SK-N-SH (cell line): Measurements from ENCODE around the gene ATP11A. TPM values are rescaled to one million over a fixed set of nuclear protein-coding genes. Genes with fewer than 3 reads are reported as not detected.

Source experiments
- CTCF ChIA-PET: fragments of 300-600, 350-600 bp; formaldehyde crosslinking; extraction: SDS; loops from one replicate; lab custom pipeline; 2021; lab: Yijun Ruan, JAX
- POLR2A ChIA-PET: fragments of 350-600 bp; sonication (Branson Sonifier 250); formaldehyde crosslinking; extraction: SDS; loops from one replicate; lab custom pipeline; 2020; ENCODE audit warnings: antibody characterized with exemption, inconsistent platforms; lab: Yijun Ruan, JAX
- DNase-seq: peaks from one replicate; pipeline ENCODE4 v3.0.0; 2012
- H2AFZ ChIP-seq: fragments of 200-600 bp; sonication (generic); 2 replicates; pipeline ENCODE4 v1.8.1; 2016; ENCODE audit warnings: antibody characterized with exemption, mild to moderate bottlenecking, low read depth
- H3F3A ChIP-seq: fragments of 200-600 bp; sonication (generic); replicated peaks from 2 replicates; pipeline ENCODE3; 2016; ENCODE audit warnings: antibody characterized with exemption, mild to moderate bottlenecking; ENCODE audit not compliant: insufficient read depth
- H3K27ac ChIP-seq, 2 experiments: fragments of 200-500 bp in 1 of 2; fragments of 200-600 bp in 1 of 2; sonication (Bioruptor generic) in 1 of 2; sonication (generic), shearing (Covaris generic) in 1 of 2; 2 replicates each; pipeline versions ENCODE4 v1.5.1 to v1.6.1; 2014 to 2016; ENCODE audit warnings: low read depth in 2 of 2, inconsistent platforms in 1 of 2, low read length in 1 of 2, mild to moderate bottlenecking in 1 of 2, mixed read lengths in 1 of 2
- H3K27me3 ChIP-seq: fragments of 200-600 bp; sonication (generic), shearing (Covaris generic); 2 replicates; pipeline ENCODE4 v1.6.1; 2016; ENCODE audit warnings: mixed run types; ENCODE audit not compliant: insufficient read depth
- H3K36me3 ChIP-seq, 2 experiments: fragments of 200-500 bp in 1 of 2; fragments of 200-600 bp in 1 of 2; sonication (Bioruptor generic) in 1 of 2; sonication (generic) in 1 of 2; replicated peaks in 1 of 2; 2 replicates each; pipeline versions ENCODE3 to v1.5.1; 2014 to 2016; ENCODE audit warnings: low read length in 1 of 2, mild to moderate bottlenecking in 1 of 2; ENCODE audit not compliant: insufficient read depth in 2 of 2, control insufficient read depth in 1 of 2
- H3K4me1 ChIP-seq, 2 experiments: fragments of 200-500 bp in 1 of 2; fragments of 200-600 bp in 1 of 2; sonication (Bioruptor generic) in 1 of 2; sonication (generic), shearing (Covaris generic) in 1 of 2; 2 replicates each; pipeline versions ENCODE4 v1.5.1 to v1.6.1; 2014 to 2016; ENCODE audit warnings: low read depth in 1 of 2, low read length in 1 of 2, mixed run types in 1 of 2; ENCODE audit not compliant: insufficient read depth in 2 of 2, control insufficient read depth in 1 of 2
- H3K4me2 ChIP-seq: fragments of 200-600 bp; sonication (generic), shearing (Covaris generic); 2 replicates; pipeline ENCODE4 v1.6.1; 2017; ENCODE audit warnings: mixed run types
- H3K4me3 ChIP-seq, 2 experiments: fragments of 200-500 bp in 1 of 2; fragments of 200-600 bp in 1 of 2; sonication (Bioruptor generic) in 1 of 2; sonication (generic), shearing (Covaris generic) in 1 of 2; 2 replicates each; pipeline versions ENCODE4 v1.5.1 to v1.8.1; 2014 to 2016; ENCODE audit warnings: low read depth in 2 of 2, inconsistent platforms in 1 of 2, low read length in 1 of 2, mild to moderate bottlenecking in 1 of 2, mixed read lengths in 1 of 2, moderate library complexity in 1 of 2
- H3K79me2 ChIP-seq: fragments of 200-600 bp; sonication (generic); 2 replicates; pipeline ENCODE4 v1.8.1; 2017; ENCODE audit warnings: mild to moderate bottlenecking; ENCODE audit not compliant: insufficient read depth
- H3K9ac ChIP-seq: fragments of 200-600 bp; sonication (generic); 2 replicates; pipeline ENCODE4 v1.6.1; 2017; ENCODE audit warnings: mixed run types
- H3K9me2 ChIP-seq: fragments of 200-600 bp; sonication (generic); 2 replicates; pipeline ENCODE4 v1.6.1; 2017; ENCODE audit warnings: mixed run types
- H3K9me3 ChIP-seq: fragments of 200-600 bp; sonication (generic); 2 replicates; pipeline ENCODE4 v1.6.1; 2017; ENCODE audit warnings: mixed run types, mild to moderate bottlenecking, moderate library complexity
- H4K20me1 ChIP-seq: fragments of 200-600 bp; sonication (generic); 2 replicates; pipeline ENCODE4 v1.6.1; 2017; ENCODE audit warnings: mild to moderate bottlenecking, mixed run types; ENCODE audit not compliant: insufficient read depth
- CHD2 ChIP-seq: fragments of 150-350 bp; IDR thresholded peaks from 2 replicates; pipeline ENCODE4 v1.6.1; 2018; ENCODE audit warnings: low read length; ENCODE audit not compliant: partially characterized antibody
- IRF3 ChIP-seq: fragments of 150-350 bp; IDR thresholded peaks from 2 replicates; pipeline ENCODE4 v1.6.1; 2016; ENCODE audit warnings: mild to moderate bottlenecking, low read depth, low read length
- JUND ChIP-seq: IDR thresholded peaks from 2 replicates; pipeline ENCODE4 v1.4.0; 2012
- MAX ChIP-seq: IDR thresholded peaks from 2 replicates; pipeline ENCODE4 v1.4.0; 2012; ENCODE audit warnings: low read depth
- MEF2A ChIP-seq: IDR thresholded peaks from 2 replicates; pipeline ENCODE4 v1.4.0; 2012; ENCODE audit warnings: low read depth, borderline replicate concordance
- MXI1 ChIP-seq: IDR thresholded peaks from 2 replicates; pipeline ENCODE4 v1.6.1; 2012; ENCODE audit warnings: mild to moderate bottlenecking, low read depth, low read length, improper control_type of control experiment
- NFIC ChIP-seq: IDR thresholded peaks from 2 replicates; pipeline ENCODE4 v1.4.0; 2012; ENCODE audit warnings: borderline replicate concordance
- RCOR1 ChIP-seq: fragments of 150-350 bp; IDR thresholded peaks from 2 replicates; pipeline ENCODE4 v1.6.1; 2017; ENCODE audit warnings: antibody characterized with exemption, low read length
- RFX5 ChIP-seq: IDR thresholded peaks from 2 replicates; pipeline ENCODE4 v1.6.1; 2012; ENCODE audit warnings: mild to moderate bottlenecking, improper control_type of control experiment, low read length
- RXRA ChIP-seq: IDR thresholded peaks from 2 replicates; pipeline ENCODE4 v1.4.0; 2012; ENCODE audit warnings: low read depth, mild to moderate bottlenecking, borderline replicate concordance
- SIN3A ChIP-seq: IDR thresholded peaks from 2 replicates; pipeline ENCODE4 v1.6.1; 2012; ENCODE audit warnings: low read depth, mild to moderate bottlenecking, low read length, moderate library complexity, borderline replicate concordance
- TAF1 ChIP-seq: IDR thresholded peaks from 2 replicates; pipeline ENCODE4 v1.6.1; 2012; ENCODE audit warnings: low read depth, mild to moderate bottlenecking, low read length, moderate library complexity, borderline replicate concordance
- TCF12 ChIP-seq: IDR thresholded peaks from 2 replicates; pipeline ENCODE4 v1.4.0; 2012
- TEAD4 ChIP-seq: IDR thresholded peaks from 2 replicates; pipeline ENCODE4 v1.4.0; 2012; ENCODE audit warnings: mild to moderate bottlenecking, borderline replicate concordance; ENCODE audit not compliant: insufficient read depth
- YY1 ChIP-seq: IDR thresholded peaks from 2 replicates; pipeline ENCODE4 v1.4.0; 2012; ENCODE audit warnings: low read depth, mild to moderate bottlenecking
- WGBS: methylation state at CpG from one replicate; pipeline ENCODE4 v1.1.6; 2017; ENCODE audit warnings: low lambda C conversion rate; 5-methylcytosine and 5-hydroxymethylcytosine counted together
- polyA plus RNA-seq, 3 experiments: library from polyadenylated mRNA; depleted of rRNA; stranded (reverse); fragments of >200 nt; gene quantifications; 2 replicates each; pipeline ENCODE4 v1.2.3, GENCODE V29; 2012
- TF ChIP-seq, protein P1 (sequence below): IDR thresholded peaks from 2 replicates; pipeline ENCODE4 v1.4.0; 2012; ENCODE audit warnings: low read depth, borderline replicate concordance
- TF ChIP-seq, protein P2 (sequence below): fragments of 150-350 bp; IDR thresholded peaks from 2 replicates; pipeline ENCODE4 v1.6.1; 2017; ENCODE audit warnings: antibody characterized with exemption, low read length, low read depth, borderline replicate concordance
- TF ChIP-seq, protein P3 (sequence below): fragments of 200-600 bp; sonication (generic); IDR thresholded peaks from 2 replicates; pipeline ENCODE4 v1.6.1; 2017; ENCODE audit warnings: antibody characterized with exemption, mild to moderate bottlenecking, moderate library complexity
- TF ChIP-seq, protein P4 (sequence below): IDR thresholded peaks from 2 replicates; pipeline ENCODE4 v1.6.1; 2012; ENCODE audit warnings: mild to moderate bottlenecking, low read depth, low read length, moderate library complexity

ATP11A gene
- polyA plus RNA-seq, 1 of the 3 experiments (the other 2 are of a cell fraction) = 4.1 TPM

- H3K9ac ChIP-seq = no peak overlapping the region
- no peak for DNase-seq
- POLR2A ChIA-PET = interaction anchor here (0.9 kb wide), 1 partner anchor 9 kb away, joined by 4 read pairs; no protein-coding TSS in a partner anchor
- no peaks in the 10 kb centered on the region for H3F3A ChIP-seq
- H3K27me3 ChIP-seq = no peaks in the 10 kb centered on the region
- no peaks in the 10 kb centered on the region for H3K9me3 ChIP-seq
- peaks cover 0 to 10% of the 10 kb centered on the region in 2 experiments; a peak in 1 of 4 replicates for H3K4me1 ChIP-seq
- CTCF ChIA-PET = no interaction called here
- WGBS = 84% methylated on average over 6 of the region's 10 CpGs
- no peaks in the 10 kb centered on the region for H3K9me2 ChIP-seq
- H3K4me2 ChIP-seq = no peak overlapping the region
- no peak for TF ChIP-seq RCOR1
- TF ChIP-seq TCF12 = no peak
- TF ChIP-seq, protein P1, sequence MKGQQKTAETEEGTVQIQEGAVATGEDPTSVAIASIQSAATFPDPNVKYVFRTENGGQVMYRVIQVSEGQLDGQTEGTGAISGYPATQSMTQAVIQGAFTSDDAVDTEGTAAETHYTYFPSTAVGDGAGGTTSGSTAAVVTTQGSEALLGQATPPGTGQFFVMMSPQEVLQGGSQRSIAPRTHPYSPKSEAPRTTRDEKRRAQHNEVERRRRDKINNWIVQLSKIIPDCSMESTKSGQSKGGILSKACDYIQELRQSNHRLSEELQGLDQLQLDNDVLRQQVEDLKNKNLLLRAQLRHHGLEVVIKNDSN = no peak
- no peak for TF ChIP-seq IRF3
- TF ChIP-seq RXRA = no peak
- TF ChIP-seq, protein P2, sequence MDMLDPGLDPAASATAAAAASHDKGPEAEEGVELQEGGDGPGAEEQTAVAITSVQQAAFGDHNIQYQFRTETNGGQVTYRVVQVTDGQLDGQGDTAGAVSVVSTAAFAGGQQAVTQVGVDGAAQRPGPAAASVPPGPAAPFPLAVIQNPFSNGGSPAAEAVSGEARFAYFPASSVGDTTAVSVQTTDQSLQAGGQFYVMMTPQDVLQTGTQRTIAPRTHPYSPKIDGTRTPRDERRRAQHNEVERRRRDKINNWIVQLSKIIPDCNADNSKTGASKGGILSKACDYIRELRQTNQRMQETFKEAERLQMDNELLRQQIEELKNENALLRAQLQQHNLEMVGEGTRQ = no peak
- TF ChIP-seq TEAD4 = no peak
- TF ChIP-seq, protein P3, sequence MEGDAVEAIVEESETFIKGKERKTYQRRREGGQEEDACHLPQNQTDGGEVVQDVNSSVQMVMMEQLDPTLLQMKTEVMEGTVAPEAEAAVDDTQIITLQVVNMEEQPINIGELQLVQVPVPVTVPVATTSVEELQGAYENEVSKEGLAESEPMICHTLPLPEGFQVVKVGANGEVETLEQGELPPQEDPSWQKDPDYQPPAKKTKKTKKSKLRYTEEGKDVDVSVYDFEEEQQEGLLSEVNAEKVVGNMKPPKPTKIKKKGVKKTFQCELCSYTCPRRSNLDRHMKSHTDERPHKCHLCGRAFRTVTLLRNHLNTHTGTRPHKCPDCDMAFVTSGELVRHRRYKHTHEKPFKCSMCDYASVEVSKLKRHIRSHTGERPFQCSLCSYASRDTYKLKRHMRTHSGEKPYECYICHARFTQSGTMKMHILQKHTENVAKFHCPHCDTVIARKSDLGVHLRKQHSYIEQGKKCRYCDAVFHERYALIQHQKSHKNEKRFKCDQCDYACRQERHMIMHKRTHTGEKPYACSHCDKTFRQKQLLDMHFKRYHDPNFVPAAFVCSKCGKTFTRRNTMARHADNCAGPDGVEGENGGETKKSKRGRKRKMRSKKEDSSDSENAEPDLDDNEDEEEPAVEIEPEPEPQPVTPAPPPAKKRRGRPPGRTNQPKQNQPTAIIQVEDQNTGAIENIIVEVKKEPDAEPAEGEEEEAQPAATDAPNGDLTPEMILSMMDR = no peak
- no peak for TF ChIP-seq CHD2
- TF ChIP-seq RFX5 = no peak
- no peak for TF ChIP-seq MEF2A
- no peak for TF ChIP-seq TAF1
- no peak for TF ChIP-seq NFIC
- TF ChIP-seq JUND = no peak
- TF ChIP-seq YY1 = no peak
- no peak for TF ChIP-seq SIN3A
- TF ChIP-seq MAX = no peak
- TF ChIP-seq, protein P4, sequence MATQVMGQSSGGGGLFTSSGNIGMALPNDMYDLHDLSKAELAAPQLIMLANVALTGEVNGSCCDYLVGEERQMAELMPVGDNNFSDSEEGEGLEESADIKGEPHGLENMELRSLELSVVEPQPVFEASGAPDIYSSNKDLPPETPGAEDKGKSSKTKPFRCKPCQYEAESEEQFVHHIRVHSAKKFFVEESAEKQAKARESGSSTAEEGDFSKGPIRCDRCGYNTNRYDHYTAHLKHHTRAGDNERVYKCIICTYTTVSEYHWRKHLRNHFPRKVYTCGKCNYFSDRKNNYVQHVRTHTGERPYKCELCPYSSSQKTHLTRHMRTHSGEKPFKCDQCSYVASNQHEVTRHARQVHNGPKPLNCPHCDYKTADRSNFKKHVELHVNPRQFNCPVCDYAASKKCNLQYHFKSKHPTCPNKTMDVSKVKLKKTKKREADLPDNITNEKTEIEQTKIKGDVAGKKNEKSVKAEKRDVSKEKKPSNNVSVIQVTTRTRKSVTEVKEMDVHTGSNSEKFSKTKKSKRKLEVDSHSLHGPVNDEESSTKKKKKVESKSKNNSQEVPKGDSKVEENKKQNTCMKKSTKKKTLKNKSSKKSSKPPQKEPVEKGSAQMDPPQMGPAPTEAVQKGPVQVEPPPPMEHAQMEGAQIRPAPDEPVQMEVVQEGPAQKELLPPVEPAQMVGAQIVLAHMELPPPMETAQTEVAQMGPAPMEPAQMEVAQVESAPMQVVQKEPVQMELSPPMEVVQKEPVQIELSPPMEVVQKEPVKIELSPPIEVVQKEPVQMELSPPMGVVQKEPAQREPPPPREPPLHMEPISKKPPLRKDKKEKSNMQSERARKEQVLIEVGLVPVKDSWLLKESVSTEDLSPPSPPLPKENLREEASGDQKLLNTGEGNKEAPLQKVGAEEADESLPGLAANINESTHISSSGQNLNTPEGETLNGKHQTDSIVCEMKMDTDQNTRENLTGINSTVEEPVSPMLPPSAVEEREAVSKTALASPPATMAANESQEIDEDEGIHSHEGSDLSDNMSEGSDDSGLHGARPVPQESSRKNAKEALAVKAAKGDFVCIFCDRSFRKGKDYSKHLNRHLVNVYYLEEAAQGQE = no peak
- no peak for TF ChIP-seq MXI1
- H3K36me3 ChIP-seq = no peaks in the 10 kb centered on the region
- H3K27ac ChIP-seq = no peak overlapping the region
- no peaks in the 10 kb centered on the region for H4K20me1 ChIP-seq
- H3K79me2 ChIP-seq = no peaks in the 10 kb centered on the region
- H3K4me3 ChIP-seq = no peak overlapping the region
- no peak overlapping the region for H2AFZ ChIP-seq
These were observed 82.7 kb downstream of the ATP11A start for GRCh38 chr13:112772539-112772909.
